ENCODE results near the gene ZC3H10.

The ZC3H10 gene

GRCh38 chr12:56169229-56169759 lies 51.2 kb downstream of the ZC3H10 start:
- ChIA-PET POLR2A (interaction anchor here (0.6 kb wide), 1 partner anchor 42 kb away, joined by 3 read pairs; no protein-coding TSS in a partner anchor), CTCF (interaction anchor here (1.0 to 1.2 kb wide), 2 partner anchors 20 to 43 kb away, joined by 3 read pairs; partner anchors contain the start of gene SMARCC2)
- no peak for TF ChIP-seq CTCF (IDR thresholded peaks at IDR 0.05; ENCODE audit: control extremely low read depth, extremely low read depth, low read depth, missing control alignments)
- DNase-seq (ENCODE audit: extremely low spot score): no peak

- POLR2A ChIA-PET: interaction anchor here (0.7 to 1.3 kb wide), 2 partner anchors 10 to 11 kb away, joined by 3 to 4 read pairs; no protein-coding TSS in a partner anchor
- CTCF ChIA-PET: interaction anchor here (1.9 to 11.9 kb wide), 2 partner anchors 17 to 46 kb away, joined by 4 to 96 read pairs; partner anchors contain the start of gene SMARCC2
- no peak for TF ChIP-seq CTCF (IDR thresholded peaks at IDR 0.05; ENCODE audit: control extremely low read depth, extremely low read depth, low read depth, missing control alignments)
- no peak for DNase-seq (ENCODE audit: extremely low spot score)
Measured at GRCh38 chr12:56172839-56173238, 54.8 kb downstream of the ZC3H10 start.

Measured in GM10248 (cell line).